ENCODE data around the gene HPRT1. TPM values are rescaled to one million over a fixed set of nuclear protein-coding genes. Genes with fewer than 3 reads are reported as not detected.

Gene HPRT1
- polyA plus RNA-seq, 1 donor (not counting 4 experiments of a cell fraction or from before 2014, with no cell fraction given): 48.1 TPM

DNA sequence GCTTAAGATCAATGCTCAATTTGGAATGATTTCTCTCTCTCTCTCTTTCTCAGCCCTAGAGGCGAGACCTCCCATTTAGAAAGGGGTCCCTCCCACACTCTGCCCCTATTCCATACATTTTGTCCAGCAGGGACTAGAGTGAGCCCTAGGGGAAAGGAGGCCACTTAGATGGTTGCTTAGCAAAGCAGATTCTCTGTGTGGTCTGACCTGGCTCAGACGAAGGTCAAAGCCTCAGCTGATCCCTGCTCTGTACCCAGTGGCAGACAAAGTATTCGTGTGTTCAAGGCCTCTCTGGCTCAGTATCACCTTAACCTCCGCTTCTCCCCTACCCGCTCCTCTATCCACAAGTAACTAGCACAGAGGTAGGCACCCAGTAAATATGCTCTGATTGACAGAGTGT lies 78.4 kb downstream of the HPRT1 start:
- Histone ChIP-seq H3K27ac (ENCODE audit: control insufficient read depth, insufficient read depth, low read length) (no peak overlapping the region), H4K20me1 (ENCODE audit: control insufficient read depth, extremely low read depth, insufficient read depth, low read length) (no peaks in the 10 kb centered on the region), H3K4me2 (ENCODE audit: control insufficient read depth, extremely low read depth, insufficient read depth, low read depth, low read length) (no peak overlapping the region), H3K79me2 (ENCODE audit: control insufficient read depth, insufficient read depth, low read length) (no peaks in the 10 kb centered on the region), H3K9ac (ENCODE audit: control insufficient read depth, extremely low read depth, insufficient read depth, low read length) (no peak overlapping the region), H3K27me3 (ENCODE audit: control insufficient read depth, extremely low read depth, insufficient read depth, low read length) (no peaks in the 10 kb centered on the region), H3K9me1 (ENCODE audit: control insufficient read depth, extremely low read depth, insufficient read depth, low read length) (no peaks in the 10 kb centered on the region), H3K9me3 (ENCODE audit: control insufficient read depth, low read depth, low read length) (no peaks in the 10 kb centered on the region), H3K4me1 (ENCODE audit: control insufficient read depth, extremely low read depth, insufficient read depth, low read length) (peaks cover 10% of the 10 kb centered on the region), H2AFZ (ENCODE audit: control insufficient read depth, low read length) (no peak overlapping the region), H3K36me3 (ENCODE audit: control insufficient read depth in 2 of 2, extremely low read depth in 1 of 2, insufficient read depth in 2 of 2, low read length in 2 of 2) (no peaks in the 10 kb centered on the region), H3K4me3 (ENCODE audit: control insufficient read depth in 2 of 3, extremely low read depth in 1 of 3, insufficient read depth in 2 of 3, low read depth in 1 of 3, low read length in 3 of 3) (no peak overlapping the region)
- no peak for FAIRE-seq
- TF ChIP-seq EZH2 (IDR thresholded peaks at IDR 0.05; ENCODE audit: low read length): no peak
- no peak for TF ChIP-seq CTCF (optimal IDR thresholded peaks at IDR 0.05 in 1 of 3, IDR thresholded peaks at IDR 0.05 in 1 of 3, conservative IDR thresholded peaks at IDR 0.05 in 1 of 3; ENCODE audit: extremely low read depth in 1 of 3, insufficient read depth in 2 of 3, low read length in 3 of 3)
- dilution Hi-C loops (cut with MboI; ENCODE audit: extremely low pct_ligation_motif_present, low sequenced_read_pairs): no loop called here
- DNase-seq (ENCODE audit: low read depth, low spot score): no peak

- FAIRE-seq: no peak
- Histone ChIP-seq H3K36me3 (ENCODE audit: control insufficient read depth in 2 of 2, extremely low read depth in 1 of 2, insufficient read depth in 2 of 2, low read length in 2 of 2) (no peaks in the 10 kb centered on the region), H3K9me3 (ENCODE audit: control insufficient read depth, low read depth, low read length) (no peaks in the 10 kb centered on the region), H3K9ac (ENCODE audit: control insufficient read depth, extremely low read depth, insufficient read depth, low read length) (no peak overlapping the region), H3K79me2 (ENCODE audit: control insufficient read depth, insufficient read depth, low read length) (no peaks in the 10 kb centered on the region), H2AFZ (ENCODE audit: control insufficient read depth, low read length) (no peak overlapping the region), H3K27ac (ENCODE audit: control insufficient read depth, insufficient read depth, low read length) (no peak overlapping the region), H3K9me1 (ENCODE audit: control insufficient read depth, extremely low read depth, insufficient read depth, low read length) (no peaks in the 10 kb centered on the region), H3K4me1 (ENCODE audit: control insufficient read depth, extremely low read depth, insufficient read depth, low read length) (peaks cover 10% of the 10 kb centered on the region), H4K20me1 (ENCODE audit: control insufficient read depth, extremely low read depth, insufficient read depth, low read length) (no peaks in the 10 kb centered on the region), H3K27me3 (ENCODE audit: control insufficient read depth, extremely low read depth, insufficient read depth, low read length) (no peaks in the 10 kb centered on the region), H3K4me2 (ENCODE audit: control insufficient read depth, extremely low read depth, insufficient read depth, low read depth, low read length) (no peak overlapping the region), H3K4me3 (ENCODE audit: control insufficient read depth in 2 of 3, extremely low read depth in 1 of 3, insufficient read depth in 2 of 3, low read depth in 1 of 3, low read length in 3 of 3) (no peak overlapping the region)
- no peak for DNase-seq (ENCODE audit: low read depth, low spot score)
- TF ChIP-seq CTCF (optimal IDR thresholded peaks at IDR 0.05 in 1 of 3, IDR thresholded peaks at IDR 0.05 in 1 of 3, conservative IDR thresholded peaks at IDR 0.05 in 1 of 3; ENCODE audit: extremely low read depth in 1 of 3, insufficient read depth in 2 of 3, low read length in 3 of 3) (no peak), EZH2 (IDR thresholded peaks at IDR 0.05; ENCODE audit: low read length) (no peak)
- dilution Hi-C loops (cut with MboI; ENCODE audit: extremely low pct_ligation_motif_present, low sequenced_read_pairs): no loop called here
Observed at GRCh38 chrX:134541906-134542305, 81.9 kb downstream of the HPRT1 start.
